Glutamatergic neuron (in vitro differentiated cells): ENCODE results near the gene CCL27. TPM values are rescaled to one million over a fixed set of nuclear protein-coding genes. Genes with fewer than 3 reads are reported as not detected.

ENCODE experiments used
- DNase-seq: peaks from one replicate; pipeline ENCODE4 v3.0.0; 2022
- H3K27ac Mint-ChIP-seq: one replicate; pipeline ENCODE4 v1.8.0; 2020; ENCODE audit warnings: mild to moderate bottlenecking, mixed read lengths, inconsistent platforms; ENCODE audit not compliant: unreplicated experiment
- H3K27me3 Mint-ChIP-seq: one replicate; pipeline ENCODE4 v1.8.0; 2020; ENCODE audit warnings: mild to moderate bottlenecking, moderate library complexity, mixed read lengths, inconsistent platforms; ENCODE audit not compliant: unreplicated experiment
- H3K36me3 Mint-ChIP-seq: one replicate; pipeline ENCODE4 v1.8.0; 2020; ENCODE audit warnings: mild to moderate bottlenecking, mixed read lengths, inconsistent platforms; ENCODE audit not compliant: unreplicated experiment
- H3K4me1 Mint-ChIP-seq: one replicate; pipeline ENCODE4 v1.8.0; 2020; ENCODE audit warnings: mild to moderate bottlenecking, low read depth, mixed read lengths, inconsistent platforms; ENCODE audit not compliant: unreplicated experiment
- H3K4me3 Mint-ChIP-seq: one replicate; pipeline ENCODE4 v1.8.0; 2020; ENCODE audit warnings: mild to moderate bottlenecking, mixed read lengths, inconsistent platforms; ENCODE audit not compliant: unreplicated experiment
- H3K9me3 Mint-ChIP-seq: one replicate; pipeline ENCODE4 v1.8.0; 2020; ENCODE audit warnings: mild to moderate bottlenecking, moderate library complexity, mixed read lengths, inconsistent platforms; ENCODE audit not compliant: unreplicated experiment
- CTCF ChIP-seq: fragments of 200-600 bp; sonication (generic); IDR thresholded peaks from one replicate; pipeline ENCODE4 v1.5.0; 2021; ENCODE audit not compliant: partially characterized antibody, unreplicated experiment
- total RNA-seq: library from RNA; stranded (reverse); fragmentation: NEBNext Ultra II Directional; extraction: Animal tissue kit (Norgen Biotek cat#: 25700); gene quantifications from one replicate; pipeline ENCODE4 v1.2.1, GENCODE V29; 2021; ENCODE audit not compliant: unreplicated experiment

Gene CCL27
- total RNA-seq, 1 donor from 2014 or later, result 1.7 TPM

- H3K27me3 Mint-ChIP-seq, result no peaks in the 10 kb centered on the region
- H3K36me3 Mint-ChIP-seq, result no peaks in the 10 kb centered on the region
- no peak for DNase-seq
- no peak for TF ChIP-seq CTCF
- no peak overlapping the region for H3K4me3 Mint-ChIP-seq
- no peaks in the 10 kb centered on the region for H3K4me1 Mint-ChIP-seq
- no peak overlapping the region for H3K27ac Mint-ChIP-seq
- H3K9me3 Mint-ChIP-seq, result peaks cover 5% of the 10 kb centered on the region
These were observed 44.7 kb upstream of the CCL27 start for GRCh38 chr9:34707130-34707529.

- TF ChIP-seq CTCF, result peak; percentile 85
- Mint-ChIP-seq H3K4me1 (no peaks in the 10 kb centered on the region), H3K27me3 (peaks cover 8% of the 10 kb centered on the region), H3K27ac (no peak overlapping the region), H3K36me3 (peaks cover 7% of the 10 kb centered on the region), H3K4me3 (peak overlapping the region; percentile 87), H3K9me3 (peaks cover 8% of the 10 kb centered on the region)
- DNase-seq, result peak; percentile 93
These were observed 39.6 kb upstream of the CCL27 start for GRCh38 chr9:34701769-34702736.

- peaks cover 4% of the 10 kb centered on the region for H3K9me3 Mint-ChIP-seq
- peak; percentile 87 for TF ChIP-seq CTCF
- H3K4me1 Mint-ChIP-seq, result no peaks in the 10 kb centered on the region
- H3K27ac Mint-ChIP-seq, result no peak overlapping the region
- DNase-seq, result peak; percentile 90
- H3K36me3 Mint-ChIP-seq, result peaks cover 7% of the 10 kb centered on the region
- peak overlapping the region; percentile 42 for H3K4me3 Mint-ChIP-seq
- peaks cover 8% of the 10 kb centered on the region for H3K27me3 Mint-ChIP-seq
These were observed 38.7 kb upstream of the CCL27 start for GRCh38 chr9:34701023-34701768.

- Mint-ChIP-seq H3K27ac (peak overlapping the region; percentile 55), H3K9me3 (no peaks in the 10 kb centered on the region), H3K4me1 (no peaks in the 10 kb centered on the region), H3K4me3 (no peak overlapping the region), H3K36me3 (peaks cover 5% of the 10 kb centered on the region), H3K27me3 (peaks cover under 1% of the 10 kb centered on the region)
- DNase-seq, result no peak
- no peak for TF ChIP-seq CTCF
These were observed 32.4 kb upstream of the CCL27 start for GRCh38 chr9:34694811-34695210.
